Measurements from ENCODE around the gene PODN. TPM values are rescaled to one million over a fixed set of nuclear protein-coding genes. Genes with fewer than 3 reads are reported as not detected.

The PODN gene
- total RNA-seq, 1 experiment from 2014 or later = not detected

DNA sequence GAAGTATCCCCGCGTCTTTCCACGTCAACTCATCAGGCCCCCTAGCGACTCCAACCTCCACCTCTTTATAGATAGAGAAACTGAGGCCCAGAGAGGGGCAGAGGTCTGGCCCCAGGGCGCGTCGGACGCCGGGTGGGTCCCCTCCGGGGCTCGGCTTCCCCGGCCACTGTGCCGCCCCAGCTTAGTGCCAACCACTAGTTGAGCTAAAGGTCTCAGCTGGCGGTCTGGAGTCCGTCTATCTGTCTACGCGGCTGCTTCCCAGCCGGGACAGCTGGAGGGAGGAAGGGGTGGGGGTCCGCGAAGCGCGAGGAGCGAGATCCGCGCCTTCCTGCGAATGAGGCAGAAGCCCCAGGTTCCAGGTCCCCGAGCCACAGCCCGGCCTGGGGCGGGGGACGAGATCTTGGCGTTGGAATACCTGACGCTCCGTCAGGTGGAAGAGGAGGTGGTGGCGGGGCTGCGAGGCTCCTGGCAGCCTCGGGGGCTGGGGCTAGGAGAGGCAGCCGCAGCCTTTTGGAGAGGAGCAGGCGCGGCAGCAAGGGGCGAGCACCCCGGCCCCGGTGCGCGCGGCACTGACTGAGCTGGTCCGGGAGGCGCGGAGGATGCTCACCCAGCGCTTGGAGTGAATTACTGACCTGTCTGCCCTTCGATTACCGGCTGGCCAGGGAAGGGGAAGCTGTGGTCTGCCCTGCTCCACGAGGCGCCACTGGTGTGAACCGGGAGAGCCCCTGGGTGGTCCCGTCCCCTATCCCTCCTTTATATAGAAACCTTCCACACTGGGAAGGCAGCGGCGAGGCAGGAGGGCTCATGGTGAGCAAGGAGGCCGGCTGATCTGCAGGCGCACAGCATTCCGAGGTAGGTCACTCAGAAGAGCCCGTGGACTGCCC lies 937 bp downstream of the PODN start:
- BruUV-seq (replicated peaks) = no TSS peak
- intact Hi-C loops (cut with micrococcal nuclease; ENCODE audit: unreplicated experiment) = no loop called here
- no peak for DNase-seq
- H3K36me3 ChIP-seq (ENCODE audit: low read depth) = no peaks in the 10 kb centered on the region
- no peaks in the 10 kb centered on the region for H3K79me2 ChIP-seq (ENCODE audit: low read depth)
- no peaks in the 10 kb centered on the region for H3K9me2 ChIP-seq (ENCODE audit: insufficient read depth)
- POLR2A ChIA-PET (ENCODE audit: unreplicated experiment) = no interaction called here
- no peak overlapping the region for H2AFZ ChIP-seq
- H3K27ac ChIP-seq = no peak overlapping the region
- CTCF ChIA-PET = no interaction called here
- no peaks in the 10 kb centered on the region for H4K20me1 ChIP-seq (ENCODE audit: insufficient read depth)
- no peak overlapping the region for H3K4me3 ChIP-seq
- H3K4me2 ChIP-seq = no peak overlapping the region
- H3K27me3 ChIP-seq (ENCODE audit: insufficient read depth, low read depth) = no peaks in the 10 kb centered on the region
- H3K4me1 ChIP-seq (replicated peaks; ENCODE audit: insufficient read depth) = no peaks in the 10 kb centered on the region
- no peaks in the 10 kb centered on the region for H3F3A ChIP-seq (ENCODE audit: insufficient read depth, low read depth)
- no peaks in the 10 kb centered on the region for H3K9me3 ChIP-seq (ENCODE audit: insufficient read depth, low read depth)
- no peak for TF ChIP-seq EZH2 (IDR thresholded peaks at IDR 0.05; ENCODE audit: low read depth)
- TF ChIP-seq, protein P1, sequence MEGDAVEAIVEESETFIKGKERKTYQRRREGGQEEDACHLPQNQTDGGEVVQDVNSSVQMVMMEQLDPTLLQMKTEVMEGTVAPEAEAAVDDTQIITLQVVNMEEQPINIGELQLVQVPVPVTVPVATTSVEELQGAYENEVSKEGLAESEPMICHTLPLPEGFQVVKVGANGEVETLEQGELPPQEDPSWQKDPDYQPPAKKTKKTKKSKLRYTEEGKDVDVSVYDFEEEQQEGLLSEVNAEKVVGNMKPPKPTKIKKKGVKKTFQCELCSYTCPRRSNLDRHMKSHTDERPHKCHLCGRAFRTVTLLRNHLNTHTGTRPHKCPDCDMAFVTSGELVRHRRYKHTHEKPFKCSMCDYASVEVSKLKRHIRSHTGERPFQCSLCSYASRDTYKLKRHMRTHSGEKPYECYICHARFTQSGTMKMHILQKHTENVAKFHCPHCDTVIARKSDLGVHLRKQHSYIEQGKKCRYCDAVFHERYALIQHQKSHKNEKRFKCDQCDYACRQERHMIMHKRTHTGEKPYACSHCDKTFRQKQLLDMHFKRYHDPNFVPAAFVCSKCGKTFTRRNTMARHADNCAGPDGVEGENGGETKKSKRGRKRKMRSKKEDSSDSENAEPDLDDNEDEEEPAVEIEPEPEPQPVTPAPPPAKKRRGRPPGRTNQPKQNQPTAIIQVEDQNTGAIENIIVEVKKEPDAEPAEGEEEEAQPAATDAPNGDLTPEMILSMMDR (conservative IDR thresholded peaks at IDR 0.05) = no peak

DNA sequence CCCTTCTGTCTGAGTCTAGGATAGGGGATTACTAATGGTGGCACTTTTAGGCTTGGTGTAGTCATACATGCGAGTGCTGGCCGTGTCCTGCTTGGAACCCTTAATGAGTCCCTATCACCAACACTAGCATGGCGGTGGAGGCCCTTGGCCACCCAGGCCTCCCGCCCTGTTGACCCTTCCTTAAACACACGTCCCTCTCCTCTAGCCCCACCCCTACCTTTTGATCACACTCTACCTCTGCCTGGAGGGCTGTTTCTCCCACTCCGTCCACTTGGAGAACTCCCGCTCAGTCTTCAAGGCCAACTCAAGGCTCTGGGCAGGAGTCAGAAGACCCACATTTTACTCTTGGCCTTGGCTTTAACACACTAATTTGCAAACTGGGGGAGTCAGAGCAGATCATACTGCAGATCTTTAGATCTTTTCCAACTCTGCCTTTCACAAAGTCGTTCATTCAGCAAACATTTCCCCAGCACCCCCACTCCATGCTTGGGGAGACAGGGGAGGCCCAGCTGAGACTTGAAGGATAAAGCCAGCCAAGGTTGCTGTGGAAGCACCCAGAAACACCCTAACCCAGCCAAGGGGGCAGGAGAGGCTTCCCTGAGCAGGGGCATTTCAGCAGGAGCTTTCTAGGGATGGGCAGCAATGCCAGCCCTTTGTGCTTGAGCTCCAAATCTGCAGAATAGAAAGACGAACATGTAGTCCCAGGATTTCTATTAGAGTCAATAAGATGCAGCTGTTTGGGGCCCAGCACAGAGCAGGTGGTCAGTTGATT lies 1.9 kb downstream of the PODN start:
- Histone ChIP-seq H3K9me2 (ENCODE audit: insufficient read depth) (no peaks in the 10 kb centered on the region), H3F3A (ENCODE audit: insufficient read depth, low read depth) (no peaks in the 10 kb centered on the region), H3K4me1 (replicated peaks; ENCODE audit: insufficient read depth) (no peaks in the 10 kb centered on the region), H4K20me1 (ENCODE audit: insufficient read depth) (no peaks in the 10 kb centered on the region), H3K9me3 (ENCODE audit: insufficient read depth, low read depth) (no peaks in the 10 kb centered on the region), H3K4me2 (no peak overlapping the region), H3K79me2 (ENCODE audit: low read depth) (no peaks in the 10 kb centered on the region), H3K36me3 (ENCODE audit: low read depth) (no peaks in the 10 kb centered on the region), H3K27ac (no peak overlapping the region), H3K4me3 (no peak overlapping the region), H3K27me3 (ENCODE audit: insufficient read depth, low read depth) (no peaks in the 10 kb centered on the region), H2AFZ (no peak overlapping the region)
- BruUV-seq (replicated peaks) = no TSS peak
- DNase-seq = no peak
- TF ChIP-seq EZH2 (IDR thresholded peaks at IDR 0.05; ENCODE audit: low read depth) = no peak
- TF ChIP-seq, protein P1 (conservative IDR thresholded peaks at IDR 0.05) = no peak
- POLR2A ChIA-PET (ENCODE audit: unreplicated experiment) = no interaction called here
- CTCF ChIA-PET = no interaction called here
- intact Hi-C loops (cut with micrococcal nuclease; ENCODE audit: unreplicated experiment) = no loop called here

DNA sequence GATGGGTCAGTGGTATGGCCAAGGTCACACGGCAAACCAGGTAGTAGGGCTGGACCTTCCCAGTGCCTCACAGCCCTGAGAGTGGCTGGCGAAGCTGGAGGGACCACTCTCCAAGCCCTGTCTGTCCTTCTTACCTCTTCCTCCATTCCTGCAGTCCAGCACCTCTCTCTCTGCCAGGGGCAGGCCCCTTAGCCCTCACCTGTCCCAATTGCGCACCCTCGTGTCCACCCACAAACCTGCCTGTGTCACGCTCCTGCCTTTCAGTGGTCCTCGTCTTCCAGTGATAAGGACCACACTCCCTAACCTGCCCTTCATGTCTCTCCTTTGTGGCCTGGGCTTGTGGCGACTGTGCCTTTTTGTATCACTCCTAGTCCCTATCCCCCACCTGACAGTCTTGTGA lies 3.4 kb downstream of the PODN start:
- no peak overlapping the region for H2AFZ ChIP-seq
- ChIA-PET CTCF (no interaction called here), POLR2A (ENCODE audit: unreplicated experiment) (interaction anchor here (0.6 kb wide), 1 partner anchor 17 kb away, joined by 6 read pairs; no protein-coding TSS in a partner anchor)
- H3K79me2 ChIP-seq (ENCODE audit: low read depth) = no peaks in the 10 kb centered on the region
- no peaks in the 10 kb centered on the region for H3K9me2 ChIP-seq (ENCODE audit: insufficient read depth)
- H3K4me1 ChIP-seq (replicated peaks; ENCODE audit: insufficient read depth) = no peaks in the 10 kb centered on the region
- H3K9me3 ChIP-seq (ENCODE audit: insufficient read depth, low read depth) = no peaks in the 10 kb centered on the region
- no peak overlapping the region for H3K27ac ChIP-seq
- no peaks in the 10 kb centered on the region for H3F3A ChIP-seq (ENCODE audit: insufficient read depth, low read depth)
- no peak for DNase-seq
- no peak overlapping the region for H3K4me2 ChIP-seq
- H4K20me1 ChIP-seq (ENCODE audit: insufficient read depth) = no peaks in the 10 kb centered on the region
- BruUV-seq (replicated peaks) = no TSS peak
- TF ChIP-seq, protein P1 (conservative IDR thresholded peaks at IDR 0.05) = no peak
- TF ChIP-seq EZH2 (IDR thresholded peaks at IDR 0.05; ENCODE audit: low read depth) = no peak
- intact Hi-C loops (cut with micrococcal nuclease; ENCODE audit: unreplicated experiment) = no loop called here
- no peaks in the 10 kb centered on the region for H3K36me3 ChIP-seq (ENCODE audit: low read depth)
- no peak overlapping the region for H3K4me3 ChIP-seq
- H3K27me3 ChIP-seq (ENCODE audit: insufficient read depth, low read depth) = no peaks in the 10 kb centered on the region
